GM12872 (cell line): ENCODE measurements around the gene ADARB2.

Experiments used
- CTCF ChIP-seq: IDR thresholded peaks from 3 replicates; pipeline ENCODE4 v1.5.1; 2011; ENCODE audit warnings: low read depth, mild to moderate bottlenecking, low read length, moderate library complexity; ENCODE audit not compliant: insufficient read depth

Gene ADARB2

DNA sequence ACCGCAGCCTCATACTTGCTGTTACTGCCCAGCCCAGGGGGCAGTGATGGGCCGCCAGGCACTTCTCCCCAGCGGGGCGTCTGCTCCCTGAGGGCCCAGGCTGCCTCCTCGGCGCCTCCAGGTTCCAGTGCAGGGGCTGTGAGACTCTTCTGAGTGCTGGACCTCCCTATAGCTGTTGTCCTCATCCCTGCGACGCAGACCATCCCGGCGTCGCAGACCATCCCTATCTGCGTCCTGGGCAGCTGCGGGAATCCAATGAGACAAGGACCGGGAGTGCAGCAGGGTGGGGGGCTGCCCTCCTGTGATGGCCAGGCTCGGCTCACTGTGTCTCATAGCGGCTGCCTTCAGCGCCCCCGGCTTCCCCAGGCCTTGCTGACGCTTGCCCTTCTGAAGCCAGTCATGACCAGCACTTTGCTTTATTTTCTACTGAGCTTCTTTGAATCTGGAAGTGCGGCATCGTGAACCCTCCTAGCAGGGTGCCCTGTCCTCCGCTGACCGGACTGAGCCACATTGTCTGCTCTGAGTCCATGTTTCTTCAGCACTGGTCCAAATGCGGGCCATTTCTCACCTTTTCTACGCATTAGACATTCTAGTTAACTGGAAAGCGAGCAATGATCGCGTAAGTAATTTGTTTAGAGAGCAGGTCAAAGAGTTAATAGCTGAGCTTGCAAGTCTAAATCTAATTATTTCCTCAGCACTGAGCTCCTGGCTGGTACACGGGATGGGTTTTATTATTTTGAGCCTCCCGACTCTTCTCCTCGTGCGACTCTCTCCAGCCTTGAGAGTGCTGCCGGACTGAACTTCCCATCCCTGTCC is 341.6 kb downstream of the ADARB2 start:
- no peak for TF ChIP-seq CTCF

DNA sequence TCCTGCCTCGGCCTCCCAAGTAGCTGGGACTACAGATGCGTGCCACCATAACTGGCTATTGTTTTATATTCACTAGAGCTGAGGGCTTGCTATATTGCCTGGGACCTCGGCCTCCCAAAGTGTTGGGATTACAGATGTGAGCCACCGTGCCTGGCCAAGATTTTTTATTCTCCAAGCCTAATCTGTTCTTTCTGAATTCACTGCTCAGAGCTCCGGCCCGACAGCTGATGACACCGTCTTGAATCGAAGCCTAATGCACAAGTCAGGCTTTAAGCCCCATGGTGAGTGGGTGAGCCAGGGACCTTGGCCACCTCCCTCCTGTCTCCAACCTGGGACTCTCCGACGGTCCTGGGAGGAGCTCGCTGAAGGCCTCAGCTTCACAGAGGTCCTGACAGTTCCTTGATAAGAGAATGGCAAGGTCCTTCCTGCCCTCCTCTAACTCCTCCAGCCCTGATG is 342.3 kb downstream of the ADARB2 start:
- TF ChIP-seq CTCF = no peak

- no peak for TF ChIP-seq CTCF
Observed at GRCh38 chr10:1394155-1394912, 343.0 kb downstream of the ADARB2 start.

DNA sequence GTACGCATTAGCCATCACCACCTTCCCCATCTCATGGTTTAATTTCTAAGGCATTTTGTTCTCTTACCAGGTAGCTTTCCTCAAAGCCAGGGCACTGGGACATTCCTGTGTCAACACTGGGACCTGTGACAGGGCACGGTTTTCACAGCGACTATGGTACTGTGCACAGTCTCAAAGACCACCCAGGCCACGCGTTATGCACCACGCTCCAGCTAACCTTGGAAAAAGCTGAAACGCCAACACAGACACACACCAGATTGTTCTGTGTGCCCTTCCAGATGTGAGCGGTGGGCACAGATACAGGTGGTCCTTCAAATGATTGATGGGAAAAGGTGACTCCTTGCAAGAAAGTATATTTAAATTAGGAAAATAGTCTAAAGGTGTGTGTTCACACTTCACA is 343.8 kb downstream of the ADARB2 start:
- no peak for TF ChIP-seq CTCF

GRCh38 chr10:1392127-1392526 is 345.2 kb downstream of the ADARB2 start:
- TF ChIP-seq CTCF = no peak

DNA sequence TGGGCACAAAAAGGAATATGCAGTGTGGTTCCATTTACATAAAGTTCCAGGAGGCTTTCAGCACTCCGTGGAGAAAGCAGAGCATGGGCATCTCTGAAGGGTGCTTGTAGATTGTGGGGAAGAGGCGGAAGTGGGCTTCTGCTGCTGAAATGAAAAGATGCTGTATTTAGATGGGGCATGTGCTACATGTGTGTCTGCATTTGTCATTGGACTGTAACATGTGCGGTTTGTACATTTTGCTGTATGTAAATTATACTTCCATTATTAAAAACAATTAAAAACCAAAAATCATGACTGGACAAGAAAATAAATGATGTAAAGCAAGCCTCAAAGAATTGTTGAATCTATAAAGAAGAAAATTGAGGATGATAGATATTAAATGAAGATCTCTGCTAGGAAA is 347.1 kb downstream of the ADARB2 start:
- TF ChIP-seq CTCF = no peak

DNA sequence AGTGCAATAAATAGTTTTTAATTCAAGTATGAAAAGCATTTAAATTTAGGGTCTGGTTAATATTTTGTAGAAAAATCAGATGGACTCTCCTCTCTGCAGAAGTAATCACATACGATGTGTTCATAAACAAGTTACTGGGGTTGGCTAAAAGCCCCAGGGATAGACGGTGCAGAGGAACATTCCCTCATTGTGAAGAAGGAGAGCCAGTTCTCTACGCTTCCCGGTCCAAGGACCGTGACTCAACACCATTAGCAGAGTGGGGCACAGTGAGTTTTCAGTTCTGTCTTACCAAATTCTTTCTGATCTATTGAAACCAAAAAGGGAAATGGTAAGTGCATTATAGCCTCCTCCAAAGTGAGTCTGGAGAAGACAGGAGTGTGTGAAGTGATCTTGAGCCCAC is 353.3 kb downstream of the ADARB2 start:
- no peak for TF ChIP-seq CTCF
